A673 (cell line): Measurements from ENCODE around the gene RNH1. TPM values are rescaled to one million over a fixed set of nuclear protein-coding genes. Genes with fewer than 3 reads are reported as not detected.

Experiments
- BruUV-seq: library from RNA; stranded (reverse); fragments of 400-500 nt; replicated peaks from 2 replicates; lab custom pipeline; 2021; lab: Mats Ljungman, UMichigan
- CTCF ChIA-PET: fragments of 300-600 bp; sonication (Branson Sonifier 250); formaldehyde crosslinking; loops from one replicate; lab custom pipeline; 2022; ENCODE audit warnings: antibody characterized with exemption; lab: Charles Lee
- POLR2A ChIA-PET: fragments of 300-600 bp; sonication (Branson Sonifier 250); formaldehyde crosslinking; loops from one replicate; lab custom pipeline; 2022; ENCODE audit warnings: antibody characterized with exemption; ENCODE audit not compliant: low non-redundant PET; lab: Charles Lee
- DNase-seq: peaks from one replicate; pipeline ENCODE4 v3.0.0-alpha.2; 2015; ENCODE audit warnings: low spot score
- H3K27ac ChIP-seq: fragments of 200-600 bp; sonication (generic); 2 replicates; pipeline ENCODE4 v1.5.1; 2016; ENCODE audit warnings: mixed run types, low read depth, mild to moderate bottlenecking, mixed read lengths, antibody characterized with exemption, low read length; ENCODE audit not compliant: poor library complexity, severe bottlenecking
- H3K27me3 ChIP-seq: fragments of 200-600 bp; sonication (generic); replicated peaks from 2 replicates; pipeline ENCODE4 v1.6.1; 2017; ENCODE audit warnings: mixed run types, low read depth, mild to moderate bottlenecking, mixed read lengths, antibody characterized with exemption, low read length; ENCODE audit not compliant: insufficient read depth, poor library complexity
- H3K36me3 ChIP-seq: fragments of 200-600 bp; sonication (generic); 2 replicates; pipeline ENCODE4 v1.6.1; 2016; ENCODE audit warnings: mixed run types, mild to moderate bottlenecking, mixed read lengths, antibody characterized with exemption, low read length; ENCODE audit not compliant: insufficient read depth, poor library complexity, severe bottlenecking
- H3K4me1 ChIP-seq: fragments of 200-600 bp; sonication (generic); 2 replicates; pipeline ENCODE4 v1.6.1; 2017; ENCODE audit warnings: mixed run types, mild to moderate bottlenecking, mixed read lengths, antibody characterized with exemption, low read length; ENCODE audit not compliant: insufficient read depth, poor library complexity, severe bottlenecking
- H3K4me3 ChIP-seq: fragments of 200-600 bp; sonication (generic); 2 replicates; pipeline ENCODE4 v1.5.1; 2016; ENCODE audit warnings: low read depth, mixed run types, mild to moderate bottlenecking, mixed read lengths, low read length; ENCODE audit not compliant: poor library complexity, severe bottlenecking
- H3K9me3 ChIP-seq: fragments of 200-600 bp; sonication (generic); 2 replicates; pipeline ENCODE4 v1.6.1; 2016; ENCODE audit warnings: mixed run types, low read depth, mild to moderate bottlenecking, mixed read lengths, antibody characterized with exemption, low read length; ENCODE audit not compliant: poor library complexity, severe bottlenecking
- CTCF ChIP-seq: fragments of 300-800, 200-600 bp; sonication (generic); conservative IDR thresholded peaks from 2 replicates; pipeline ENCODE4 v1.5.1; 2017; ENCODE audit warnings: low read depth, mild to moderate bottlenecking, antibody characterized with exemption, low read length, moderate library complexity, mixed read lengths
- EZH2 ChIP-seq: fragments of 200-600 bp; sonication (generic); IDR thresholded peaks from 2 replicates; pipeline ENCODE4 v1.6.1; 2017; ENCODE audit warnings: borderline replicate concordance, low read depth, mild to moderate bottlenecking, mixed read lengths, antibody characterized with exemption, low read length; ENCODE audit not compliant: poor library complexity, severe bottlenecking
- intact Hi-C: fragments of 100-400 bp; cut with micrococcal nuclease; formaldehyde crosslinking; loops from one replicate; pipeline ENCODE4 v1.10.0; 2022; ENCODE audit not compliant: unreplicated experiment
- total RNA-seq: library from RNA; stranded (reverse); gene quantifications from 2 replicates; pipeline ENCODE4 v1.2.3, GENCODE V29; 2021

RNH1 gene
- total RNA-seq, 1 experiment from 2014 or later, result 95.4 TPM

GRCh38 chr11:497565-498296 lies 9.3 kb downstream of the RNH1 start:
- no peak for DNase-seq
- peaks cover 37% of the 10 kb centered on the region for H3K36me3 ChIP-seq
- no peaks in the 10 kb centered on the region for H3K27me3 ChIP-seq
- ChIA-PET CTCF (no interaction called here), POLR2A (no interaction called here)
- H3K4me1 ChIP-seq, result no peaks in the 10 kb centered on the region
- H3K27ac ChIP-seq, result no peak overlapping the region
- BruUV-seq, result no TSS peak
- no peaks in the 10 kb centered on the region for H3K9me3 ChIP-seq
- intact Hi-C loops, result no loop called here
- TF ChIP-seq EZH2, result no peak
- H3K4me3 ChIP-seq, result no peak overlapping the region

GRCh38 chr11:496834-497564 lies 10.0 kb downstream of the RNH1 start:
- ChIA-PET POLR2A (no interaction called here), CTCF (no interaction called here)
- Histone ChIP-seq H3K4me1 (no peaks in the 10 kb centered on the region), H3K27me3 (no peaks in the 10 kb centered on the region), H3K4me3 (no peak overlapping the region), H3K9me3 (no peaks in the 10 kb centered on the region), H3K27ac (no peak overlapping the region), H3K36me3 (peaks cover 37% of the 10 kb centered on the region)
- TF ChIP-seq EZH2 (no peak), CTCF (no peak)
- BruUV-seq, result no TSS peak
- DNase-seq, result no peak
- intact Hi-C loops, result no loop called here

- BruUV-seq, result no TSS peak
- no peaks in the 10 kb centered on the region for H3K9me3 ChIP-seq
- POLR2A ChIA-PET, result no interaction called here
These were observed 11.5 kb downstream of the RNH1 start for GRCh38 chr11:495537-495931.

More at GRCh38 chr11:495537-495931, 11.5 kb downstream of the RNH1 start:
- H3K4me1 ChIP-seq, result no peaks in the 10 kb centered on the region
- intact Hi-C loops, result no loop called here
- no peak overlapping the region for H3K4me3 ChIP-seq
- no peak overlapping the region for H3K27ac ChIP-seq
- no peak for TF ChIP-seq EZH2
- no peak for TF ChIP-seq CTCF
- H3K36me3 ChIP-seq, result peaks cover 30% of the 10 kb centered on the region
- CTCF ChIA-PET, result no interaction called here
- H3K27me3 ChIP-seq, result no peaks in the 10 kb centered on the region
- no peak for DNase-seq
